Thoracic aorta (tissue), 2 donors: ENCODE measurements around the gene NSMCE4A. TPM values are rescaled to one million over a fixed set of nuclear protein-coding genes. Genes with fewer than 3 reads are reported as not detected.

Source experiments
- ATAC-seq: fragments of 150-250 bp; one replicate; pipeline ENCODE4 v1.8.0; 2017; ENCODE audit warnings: low read depth; ENCODE audit not compliant: insufficient number of reproducible peaks, low FRiP score
- DNase-seq: peaks from one replicate; pipeline ENCODE4 v3.0.0-alpha.2; 2020; ENCODE audit warnings: low spot score
- H3K27ac ChIP-seq, 2 donors: fragments of 200-600 bp; sonication (generic); 1 replicate in 1 of 2; 2 replicates in 1 of 2; pipeline ENCODE4 v1.5.1; 2016; ENCODE audit warnings: mild to moderate bottlenecking in 2 of 2, moderate library complexity in 2 of 2
- H3K27me3 ChIP-seq: fragments of 200-600 bp; sonication (generic); replicated peaks from 2 replicates; pipeline ENCODE4 v1.6.0; 2016; ENCODE audit warnings: mild to moderate bottlenecking; ENCODE audit not compliant: insufficient read depth
- H3K36me3 ChIP-seq: fragments of 200-600 bp; sonication (generic); one replicate; pipeline ENCODE4 v1.5.1; 2016
- H3K4me1 ChIP-seq, 2 donors: fragments of 200-600 bp; sonication (generic); 1 replicate in 1 of 2; 2 replicates in 1 of 2; pipeline versions ENCODE4 v1.5.1 to v1.6.0; 2016; ENCODE audit warnings: low read depth in 2 of 2, mild to moderate bottlenecking in 1 of 2; ENCODE audit not compliant: control insufficient read depth in 1 of 2
- H3K4me3 ChIP-seq: fragments of 200-600 bp; sonication (generic); 2 replicates; pipeline ENCODE4 v1.5.1; 2016; ENCODE audit warnings: mild to moderate bottlenecking
- H3K9me3 ChIP-seq: fragments of 200-600 bp; sonication (generic); 2 replicates; pipeline ENCODE4 v1.5.1; 2016
- CTCF ChIP-seq: fragments of 200-600 bp; sonication (generic); IDR thresholded peaks from one replicate; pipeline ENCODE4 v1.5.1; 2019; ENCODE audit warnings: antibody characterized with exemption
- total RNA-seq, 2 donors: library from RNA; depleted of rRNA; stranded (reverse); fragments of >200 nt; gene quantifications; one replicate each; pipeline versions ENCODE4 v1.1.0 to v1.2.3, GENCODE V29; 2016

Gene NSMCE4A
- total RNA-seq, 2 donors from 2014 or later: 64.0 to 81.1 TPM

- Histone ChIP-seq H3K4me1 (no peaks in the 10 kb centered on the region), H3K4me3 (no peak overlapping the region), H3K36me3 (peaks cover 4% of the 10 kb centered on the region), H3K27ac (no peak overlapping the region), H3K9me3 (no peaks in the 10 kb centered on the region), H3K27me3 (no peaks in the 10 kb centered on the region)
- DNase-seq (no peak), ATAC-seq (no peak)
- TF ChIP-seq CTCF: no peak
These were observed 25.6 kb downstream of the NSMCE4A start for GRCh38 chr10:121949451-121949850.

GRCh38 chr10:121949049-121949448 is 26.0 kb downstream of the NSMCE4A start:
- no peak overlapping the region for H3K27ac ChIP-seq
- TF ChIP-seq CTCF: no peak

GRCh38 chr10:121947343-121948330 is 27.4 kb downstream of the NSMCE4A start:
- H3K36me3 ChIP-seq: peaks cover 4% of the 10 kb centered on the region
- no peak overlapping the region for H3K4me3 ChIP-seq
- DNase-seq: no peak
- no peak overlapping the region for H3K27ac ChIP-seq
- ATAC-seq: no peak
- TF ChIP-seq CTCF: no peak
- peaks cover 0 to 7% of the 10 kb centered on the region in 2 donors for H3K4me1 ChIP-seq
- H3K9me3 ChIP-seq: no peaks in the 10 kb centered on the region
- H3K27me3 ChIP-seq: no peaks in the 10 kb centered on the region

More at GRCh38 chr10:121949049-121949448, 26.0 kb downstream of the NSMCE4A start:
- no peak for DNase-seq
- Histone ChIP-seq H3K9me3 (no peaks in the 10 kb centered on the region), H3K4me1 (no peaks in the 10 kb centered on the region), H3K27me3 (no peaks in the 10 kb centered on the region), H3K4me3 (no peak overlapping the region), H3K36me3 (peaks cover 4% of the 10 kb centered on the region)
- no peak for ATAC-seq

- H3K27me3 ChIP-seq: no peaks in the 10 kb centered on the region
- no peak for TF ChIP-seq CTCF
- peaks cover 0 to 11% of the 10 kb centered on the region in 2 donors for H3K4me1 ChIP-seq
- ATAC-seq (peak; percentile 50), DNase-seq (no peak)
- no peaks in the 10 kb centered on the region for H3K9me3 ChIP-seq
- no peak overlapping the region for H3K4me3 ChIP-seq
- H3K27ac ChIP-seq: no peak overlapping the region
- H3K36me3 ChIP-seq: peaks cover 4% of the 10 kb centered on the region
These were observed 32.1 kb downstream of the NSMCE4A start for GRCh38 chr10:121942749-121943416.

- H3K4me3 ChIP-seq: no peak overlapping the region
- H3K27me3 ChIP-seq: no peaks in the 10 kb centered on the region
- H3K27ac ChIP-seq: no peak overlapping the region
- DNase-seq (no peak), ATAC-seq (no peak)
- no peaks in the 10 kb centered on the region for H3K9me3 ChIP-seq
- no peaks in the 10 kb centered on the region for H3K36me3 ChIP-seq
- TF ChIP-seq CTCF: no peak
- H3K4me1 ChIP-seq: peaks cover 0 to 11% of the 10 kb centered on the region in 2 donors
These were observed 33.5 kb downstream of the NSMCE4A start for GRCh38 chr10:121941532-121941931.
